ENCODE data around the gene KCND3.

DNA sequence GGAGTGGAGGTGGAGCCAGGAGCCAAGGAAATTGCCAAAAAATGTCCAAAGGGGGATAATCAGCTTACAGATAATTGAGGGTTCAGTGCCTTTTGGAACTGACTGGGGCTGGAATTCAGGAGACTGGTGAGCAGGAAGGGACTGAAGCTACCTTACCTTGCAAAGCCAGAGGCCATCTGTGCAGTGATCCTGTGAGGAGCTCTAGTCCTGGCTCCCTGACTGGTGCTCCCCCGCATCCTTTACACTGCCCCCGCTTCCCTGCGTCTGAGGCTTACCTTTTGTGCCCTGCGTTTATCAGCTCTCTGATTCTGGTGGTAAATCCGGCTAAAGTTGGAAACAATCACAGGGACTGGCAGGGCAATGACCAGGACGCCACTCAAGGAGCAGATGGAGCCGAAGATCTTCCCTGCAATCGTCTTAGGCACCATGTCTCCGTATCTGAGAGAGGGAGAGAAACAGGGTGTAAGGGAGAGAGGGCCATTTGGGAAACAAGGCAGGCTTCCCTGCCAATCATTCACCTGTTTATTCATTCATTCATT is 202.7 kb downstream of the KCND3 start:
- TF ChIP-seq SIN3A (IDR thresholded peaks at IDR 0.05; ENCODE audit: borderline replicate concordance, insufficient read depth, low read length), result no peak
- no peak for TF ChIP-seq FOXP2 (optimal IDR thresholded peaks at IDR 0.05; ENCODE audit: borderline replicate concordance, extremely low read depth, extremely low read length, insufficient read depth)
- no peak for TF ChIP-seq REST (IDR thresholded peaks at IDR 0.05; ENCODE audit: insufficient read depth in 1 of 2, low read depth in 2 of 2, low read length in 2 of 2)
- no peak for TF ChIP-seq POLR2AphosphoS5 (IDR thresholded peaks at IDR 0.05; ENCODE audit: low read depth, low read length)
- no peak for TF ChIP-seq TAF1 (IDR thresholded peaks at IDR 0.05; ENCODE audit: borderline replicate concordance, insufficient read depth, low read length)

Data from PFSK-1 (cell line).